NOMO-1 treated with dmso at 0.1 percent for 144 hours (cell line): ENCODE data around the gene VWCE.

ENCODE experiments used
- DNase-seq: peaks from one replicate; lab custom pipeline; 2025; ENCODE audit not compliant: unreplicated experiment; lab: John Stamatoyannopoulos, UW

Gene VWCE, protein sequence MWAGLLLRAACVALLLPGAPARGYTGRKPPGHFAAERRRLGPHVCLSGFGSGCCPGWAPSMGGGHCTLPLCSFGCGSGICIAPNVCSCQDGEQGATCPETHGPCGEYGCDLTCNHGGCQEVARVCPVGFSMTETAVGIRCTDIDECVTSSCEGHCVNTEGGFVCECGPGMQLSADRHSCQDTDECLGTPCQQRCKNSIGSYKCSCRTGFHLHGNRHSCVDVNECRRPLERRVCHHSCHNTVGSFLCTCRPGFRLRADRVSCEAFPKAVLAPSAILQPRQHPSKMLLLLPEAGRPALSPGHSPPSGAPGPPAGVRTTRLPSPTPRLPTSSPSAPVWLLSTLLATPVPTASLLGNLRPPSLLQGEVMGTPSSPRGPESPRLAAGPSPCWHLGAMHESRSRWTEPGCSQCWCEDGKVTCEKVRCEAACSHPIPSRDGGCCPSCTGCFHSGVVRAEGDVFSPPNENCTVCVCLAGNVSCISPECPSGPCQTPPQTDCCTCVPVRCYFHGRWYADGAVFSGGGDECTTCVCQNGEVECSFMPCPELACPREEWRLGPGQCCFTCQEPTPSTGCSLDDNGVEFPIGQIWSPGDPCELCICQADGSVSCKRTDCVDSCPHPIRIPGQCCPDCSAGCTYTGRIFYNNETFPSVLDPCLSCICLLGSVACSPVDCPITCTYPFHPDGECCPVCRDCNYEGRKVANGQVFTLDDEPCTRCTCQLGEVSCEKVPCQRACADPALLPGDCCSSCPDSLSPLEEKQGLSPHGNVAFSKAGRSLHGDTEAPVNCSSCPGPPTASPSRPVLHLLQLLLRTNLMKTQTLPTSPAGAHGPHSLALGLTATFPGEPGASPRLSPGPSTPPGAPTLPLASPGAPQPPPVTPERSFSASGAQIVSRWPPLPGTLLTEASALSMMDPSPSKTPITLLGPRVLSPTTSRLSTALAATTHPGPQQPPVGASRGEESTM

DNA sequence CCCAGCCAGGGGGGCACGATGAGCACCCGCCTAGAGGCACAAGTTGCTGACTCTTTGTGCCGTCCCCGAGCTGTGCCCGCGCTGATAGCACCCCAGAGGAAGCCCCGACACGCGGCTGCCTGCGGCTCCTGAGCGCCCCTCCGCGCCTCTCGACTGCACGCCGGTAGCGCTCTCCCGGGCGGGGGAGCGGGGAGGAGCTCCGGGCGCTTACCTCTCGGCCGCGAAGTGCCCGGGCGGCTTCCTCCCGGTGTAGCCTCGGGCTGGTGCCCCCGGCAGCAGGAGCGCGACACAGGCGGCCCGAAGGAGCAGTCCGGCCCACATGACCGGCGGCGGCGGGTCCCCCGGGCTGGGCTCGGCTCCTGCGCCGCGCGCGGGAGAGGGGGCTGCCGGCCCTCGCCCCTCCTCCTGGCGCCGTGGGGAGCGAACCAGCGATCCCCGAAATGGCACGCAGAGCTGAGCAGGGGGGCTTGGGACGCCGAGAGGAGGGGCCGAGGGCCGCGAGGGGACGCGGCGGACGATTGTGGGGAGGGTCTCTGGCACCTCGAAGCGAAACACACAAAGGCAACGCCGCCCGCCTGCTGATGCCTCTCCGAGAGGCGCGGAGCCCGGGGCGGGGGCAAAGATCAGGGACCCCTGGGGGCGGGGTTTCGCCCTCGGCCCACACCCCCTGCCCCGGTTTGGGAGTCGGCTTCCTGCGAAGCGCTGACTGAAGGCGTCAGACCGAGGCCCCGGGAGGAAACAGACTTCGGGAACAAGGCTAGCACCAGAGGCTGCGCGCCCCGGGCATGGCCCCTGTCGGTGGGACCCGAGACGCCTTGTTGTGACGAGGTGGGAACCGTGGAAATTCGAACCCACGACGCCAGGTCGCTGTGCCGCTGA, at the start of gene VWCE:
Gene VWCE (minus strand): TSS at position 600 of the 879 bp plus-strand sequence. CDS start 279 bp downstream, at position 321.
- DNase-seq = peak; percentile 45

DNA sequence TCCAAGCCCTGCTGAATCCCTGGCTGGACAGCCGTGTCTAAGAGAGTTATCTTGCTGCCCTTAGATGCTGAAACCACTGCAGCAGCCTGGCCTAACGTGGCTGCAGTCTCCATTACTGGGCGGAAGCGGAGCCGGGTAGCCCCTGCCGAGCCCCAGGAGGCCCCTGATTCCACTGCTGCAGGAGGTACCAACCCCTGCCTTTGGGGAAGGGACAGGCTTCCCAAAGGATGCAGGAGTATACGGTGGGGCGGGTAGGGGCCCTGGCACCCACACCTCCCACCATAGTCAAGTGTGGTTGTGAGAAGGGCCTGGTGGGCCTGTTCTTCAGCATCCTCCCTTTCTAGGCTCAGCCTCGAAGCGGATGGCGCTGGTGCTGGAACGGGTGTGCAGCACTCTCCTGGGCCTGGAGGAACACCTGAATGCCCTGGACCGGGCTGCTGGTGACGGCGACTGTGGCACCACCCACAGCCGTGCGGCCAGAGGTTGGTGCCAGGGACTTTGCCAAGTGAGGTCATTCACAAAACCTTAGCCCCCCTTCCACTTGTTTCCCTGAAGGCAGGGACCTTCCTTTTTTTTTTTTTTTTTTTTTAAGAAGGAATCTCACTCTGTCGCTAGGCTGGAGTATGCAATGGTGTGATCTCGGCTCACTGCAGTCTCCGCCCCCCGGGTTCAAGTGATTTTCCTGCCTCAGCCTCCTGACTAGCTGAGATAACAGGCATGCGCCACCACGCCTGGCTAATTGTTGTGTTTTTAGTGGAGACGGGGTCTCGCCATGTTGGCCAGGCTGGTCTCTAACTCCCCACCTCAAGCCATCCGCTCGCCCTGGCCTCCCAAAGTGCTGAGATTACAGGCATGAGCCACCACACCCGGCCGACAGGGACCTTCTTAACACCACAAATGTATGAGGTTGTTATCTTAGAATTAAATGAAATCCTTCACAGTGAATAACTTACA, 49.0 kb upstream of the VWCE start:
- DNase-seq = no peak

DNA sequence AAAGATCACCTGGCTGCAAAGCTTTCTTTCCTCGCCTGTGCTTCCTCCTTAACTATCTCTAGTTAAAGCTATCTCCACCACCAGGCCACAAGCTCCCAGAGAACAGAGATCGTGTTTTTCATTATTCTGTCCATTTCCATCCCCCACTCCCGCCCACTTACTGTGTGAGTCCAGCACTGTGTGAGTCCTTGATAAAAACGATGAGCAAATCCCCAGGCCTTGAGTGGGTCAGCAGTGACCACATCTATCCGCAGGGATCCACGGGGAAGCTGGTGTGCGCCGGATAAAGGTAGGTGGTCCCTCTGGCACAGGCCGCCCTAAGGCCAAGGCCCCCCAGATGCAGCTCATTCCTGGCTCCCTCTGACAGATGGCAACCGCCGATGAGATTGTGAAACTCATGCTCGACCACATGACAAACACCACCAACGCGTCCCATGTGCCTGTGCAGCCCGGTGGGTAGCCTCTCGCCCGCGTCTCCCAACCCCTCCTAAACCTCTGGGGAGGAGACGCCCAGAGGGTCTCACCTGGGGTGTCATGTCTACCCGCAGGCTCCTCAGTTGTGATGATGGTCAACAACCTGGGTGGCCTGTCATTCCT, 47.2 kb upstream of the VWCE start:
- no peak for DNase-seq

DNA sequence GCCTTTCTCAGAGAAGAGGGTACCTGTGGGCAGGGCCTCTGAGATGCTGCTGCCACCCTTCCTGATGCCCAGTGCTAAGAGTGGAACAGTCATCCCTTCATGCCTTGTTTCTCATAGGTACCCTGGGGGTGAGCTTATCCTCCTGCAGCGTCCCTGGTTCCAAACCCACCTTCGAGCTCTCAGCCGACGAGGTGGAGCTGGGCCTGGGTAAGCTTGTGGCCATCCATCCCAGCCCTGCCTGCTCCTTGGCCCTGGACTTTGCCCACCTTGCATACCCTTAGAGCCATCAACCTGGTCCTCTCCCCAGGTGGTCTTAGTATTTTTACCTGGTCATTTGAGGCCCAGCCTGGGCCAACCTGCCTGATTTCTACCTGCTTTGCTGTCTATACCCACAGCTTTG, 46.6 kb upstream of the VWCE start:
- DNase-seq = no peak

DNA sequence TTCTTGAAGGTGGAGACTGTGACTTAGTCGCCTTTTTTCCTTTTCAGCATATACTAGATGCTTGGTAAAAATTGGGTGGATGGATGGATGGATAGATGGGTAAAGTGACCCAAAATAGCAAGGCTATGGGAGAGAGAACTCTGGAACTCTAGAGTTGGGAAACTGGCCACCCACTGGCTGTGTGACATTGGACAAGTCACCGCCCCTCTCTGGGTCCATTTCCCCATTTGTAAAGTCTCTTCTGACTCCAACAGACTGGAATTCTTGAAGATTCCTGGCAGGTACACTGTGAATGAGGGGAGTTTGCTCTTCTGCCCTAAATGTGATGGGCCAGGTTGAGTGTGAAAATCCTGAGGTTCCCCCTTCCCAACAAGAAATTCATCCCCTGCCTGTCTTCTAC, 45.9 kb upstream of the VWCE start:
- DNase-seq = no peak

DNA sequence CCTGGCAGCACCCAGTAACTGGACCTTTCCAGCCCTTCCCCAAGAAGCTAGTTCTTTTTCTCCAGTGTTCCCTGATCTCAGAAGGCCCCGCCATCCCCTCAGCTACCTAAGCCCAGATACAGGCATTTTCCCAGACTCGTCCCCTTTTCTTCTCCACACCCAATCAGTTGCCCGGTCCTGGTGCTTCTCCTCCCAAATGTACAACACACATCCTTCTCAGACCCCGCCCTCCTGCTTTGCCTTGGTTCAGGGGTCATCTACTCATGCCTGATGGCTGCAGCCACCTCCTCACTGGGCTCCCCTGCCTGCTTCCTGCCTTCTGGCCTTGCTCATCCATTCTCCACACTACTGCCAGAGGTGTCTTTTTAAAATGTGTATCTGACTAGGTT, 44.4 kb upstream of the VWCE start:
- DNase-seq = no peak

DNA sequence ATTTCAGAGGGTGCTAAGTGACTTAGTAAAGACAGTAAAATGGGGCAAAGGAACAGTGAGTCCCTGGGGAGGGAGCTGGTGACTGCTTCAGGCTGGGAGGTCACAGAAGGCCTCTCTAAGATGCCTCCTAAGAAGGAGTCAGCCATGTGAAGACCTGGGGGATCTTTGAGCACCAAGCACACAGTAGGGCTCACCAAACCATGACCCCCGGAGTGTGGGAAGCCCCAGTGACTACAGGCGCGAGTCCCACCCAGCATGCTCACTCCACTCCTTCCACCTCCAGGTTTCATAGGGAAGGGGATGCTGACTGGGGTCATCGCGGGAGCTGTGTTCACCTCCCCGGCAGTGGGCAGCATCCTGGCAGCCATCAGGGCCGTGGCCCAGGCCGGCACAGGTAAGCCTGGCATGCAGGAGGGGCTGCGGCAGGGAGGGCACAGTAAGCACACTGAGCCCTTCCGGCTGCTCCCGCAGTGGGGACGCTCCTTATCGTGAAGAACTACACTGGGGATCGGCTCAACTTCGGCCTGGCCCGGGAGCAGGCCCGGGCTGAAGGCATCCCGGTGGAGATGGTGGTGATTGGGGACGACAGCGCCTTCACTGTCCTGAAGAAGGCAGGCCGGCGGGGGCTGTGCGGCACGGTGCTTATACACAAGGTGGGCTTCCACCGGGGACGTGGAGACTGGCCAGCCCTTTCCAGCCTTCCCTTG, 43.8 kb upstream of the VWCE start:
- DNase-seq = no peak

DNA sequence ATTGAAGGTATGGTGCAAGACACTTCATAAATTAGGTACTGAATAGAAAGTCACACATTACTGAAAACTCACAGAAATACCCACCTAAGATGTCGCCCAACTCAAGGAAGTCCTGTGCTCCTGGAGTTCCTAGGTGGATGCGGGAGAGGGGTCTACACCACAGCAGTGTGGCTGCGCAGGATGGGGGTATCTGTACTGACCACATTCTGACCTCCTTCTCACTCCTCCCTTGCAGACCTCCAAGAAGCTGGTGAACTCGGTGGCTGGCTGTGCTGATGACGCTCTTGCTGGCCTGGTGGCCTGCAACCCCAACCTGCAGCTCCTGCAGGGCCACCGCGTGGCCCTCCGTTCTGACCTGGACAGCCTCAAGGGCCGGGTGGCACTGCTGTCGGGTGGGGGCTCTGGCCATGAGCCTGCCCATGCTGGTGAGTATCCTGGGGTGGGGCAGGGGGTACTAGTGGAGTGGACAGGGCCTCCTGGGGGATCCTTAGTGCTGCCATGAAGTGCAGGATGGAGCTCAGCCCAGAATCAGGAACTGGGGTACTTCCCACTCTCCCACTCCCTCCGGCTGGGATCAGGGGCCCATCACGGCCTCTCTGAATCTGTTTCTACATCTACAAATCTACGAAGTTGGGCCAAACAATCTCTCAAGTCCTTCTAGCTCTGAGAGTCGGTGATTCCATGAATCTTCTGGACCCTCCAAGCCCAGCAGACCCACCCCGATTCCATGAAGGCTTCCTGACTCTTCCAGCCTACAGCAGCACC, 42.8 kb upstream of the VWCE start:
- no peak for DNase-seq

DNA sequence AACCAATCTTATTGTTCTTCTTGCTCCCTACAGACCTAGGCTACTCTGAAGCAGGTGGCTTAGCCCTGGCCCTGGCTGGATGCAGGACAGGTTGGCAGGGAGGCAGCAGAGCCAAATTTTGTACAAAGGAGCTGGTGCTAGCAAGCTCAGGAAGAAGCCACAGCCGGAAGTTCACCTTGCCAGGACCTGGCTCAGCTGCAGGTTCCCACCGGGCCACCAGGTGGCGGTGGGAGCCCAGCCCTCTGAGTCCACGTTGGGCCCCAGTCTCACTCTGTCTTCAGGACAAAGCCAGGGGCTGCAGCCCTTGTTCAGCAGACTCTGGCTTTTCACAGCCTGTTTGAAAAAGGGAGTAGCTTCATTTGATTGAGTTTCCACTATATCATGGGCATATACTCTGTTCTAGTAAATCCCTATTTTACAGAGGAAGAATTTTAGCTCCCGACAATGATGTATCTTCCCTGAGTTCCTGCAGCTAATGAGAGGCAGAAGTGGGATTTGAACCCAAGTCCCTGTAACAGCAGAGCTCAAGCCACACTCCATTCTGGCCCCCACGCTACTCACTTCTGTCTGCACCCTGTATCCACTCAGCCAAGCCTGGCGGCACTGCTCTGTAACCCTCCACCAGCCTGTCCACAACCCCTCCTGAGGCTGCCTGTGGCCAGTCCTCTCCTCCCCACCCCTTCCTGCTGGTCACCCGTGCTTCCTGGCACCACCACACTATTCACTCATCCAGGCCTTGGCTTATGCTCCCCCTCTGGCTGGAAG, 41.2 kb upstream of the VWCE start:
- peak; percentile 65 for DNase-seq

DNA sequence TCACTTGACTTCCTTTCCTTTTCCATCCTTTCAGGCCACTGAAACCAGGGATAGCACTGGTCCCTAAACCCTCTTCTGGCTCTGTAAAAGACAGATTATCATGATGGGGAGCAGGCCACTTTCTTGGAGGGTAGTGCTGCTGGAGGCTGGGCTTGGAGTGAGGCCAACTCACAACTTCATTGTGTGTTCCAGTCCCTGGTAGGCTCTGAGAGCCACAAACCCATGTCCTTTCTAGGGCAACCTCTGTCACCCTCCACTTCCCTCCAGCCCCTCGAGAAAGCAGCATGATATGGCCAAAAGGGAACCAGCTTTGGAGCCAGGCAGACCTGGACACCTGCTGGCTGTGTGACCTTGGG, 40.2 kb upstream of the VWCE start:
- DNase-seq = no peak

DNA sequence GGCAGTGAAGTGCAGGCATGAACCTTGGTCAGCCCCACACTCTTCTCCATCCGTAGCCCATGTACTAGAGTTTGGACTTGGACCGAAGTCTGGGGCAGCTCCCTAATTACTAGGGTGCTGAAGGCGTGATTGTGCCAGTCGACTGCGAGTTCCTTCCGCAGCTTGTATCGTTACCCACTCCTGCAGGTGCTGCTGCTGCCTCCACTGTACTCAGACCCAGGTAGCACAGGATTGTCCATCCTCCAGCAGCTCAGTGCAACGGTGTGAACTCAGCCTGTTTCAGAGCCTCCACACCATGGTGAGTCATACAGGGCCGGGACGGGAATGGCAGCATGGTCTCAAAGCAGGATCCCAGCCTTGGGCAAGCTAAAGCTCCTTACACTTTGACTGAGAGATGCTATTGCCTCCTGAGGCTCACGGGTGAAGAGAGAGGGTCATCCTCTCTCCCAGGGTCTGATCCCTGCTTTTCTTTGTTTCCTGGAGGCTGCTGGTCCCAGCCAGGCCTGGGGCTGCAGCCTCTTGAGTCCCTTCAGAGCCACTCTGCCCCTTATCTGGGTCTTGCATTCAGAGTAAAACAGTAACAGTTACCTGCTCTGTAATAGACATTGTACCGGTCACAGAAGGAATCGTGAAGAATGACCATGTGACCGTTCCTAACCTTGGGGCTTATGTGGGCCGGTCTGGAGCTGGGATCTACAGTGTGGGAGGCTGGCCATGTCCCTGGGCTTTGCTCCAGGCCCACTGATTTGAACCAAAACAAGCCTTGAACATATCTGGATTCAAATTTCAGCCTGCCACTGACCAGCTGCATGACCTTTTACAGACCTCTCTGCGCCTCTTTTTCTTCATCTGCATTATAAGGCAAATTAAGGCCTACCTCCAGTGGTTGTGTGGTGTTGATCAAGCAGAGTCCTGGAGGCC, 39.6 kb upstream of the VWCE start:
- no peak for DNase-seq

DNA sequence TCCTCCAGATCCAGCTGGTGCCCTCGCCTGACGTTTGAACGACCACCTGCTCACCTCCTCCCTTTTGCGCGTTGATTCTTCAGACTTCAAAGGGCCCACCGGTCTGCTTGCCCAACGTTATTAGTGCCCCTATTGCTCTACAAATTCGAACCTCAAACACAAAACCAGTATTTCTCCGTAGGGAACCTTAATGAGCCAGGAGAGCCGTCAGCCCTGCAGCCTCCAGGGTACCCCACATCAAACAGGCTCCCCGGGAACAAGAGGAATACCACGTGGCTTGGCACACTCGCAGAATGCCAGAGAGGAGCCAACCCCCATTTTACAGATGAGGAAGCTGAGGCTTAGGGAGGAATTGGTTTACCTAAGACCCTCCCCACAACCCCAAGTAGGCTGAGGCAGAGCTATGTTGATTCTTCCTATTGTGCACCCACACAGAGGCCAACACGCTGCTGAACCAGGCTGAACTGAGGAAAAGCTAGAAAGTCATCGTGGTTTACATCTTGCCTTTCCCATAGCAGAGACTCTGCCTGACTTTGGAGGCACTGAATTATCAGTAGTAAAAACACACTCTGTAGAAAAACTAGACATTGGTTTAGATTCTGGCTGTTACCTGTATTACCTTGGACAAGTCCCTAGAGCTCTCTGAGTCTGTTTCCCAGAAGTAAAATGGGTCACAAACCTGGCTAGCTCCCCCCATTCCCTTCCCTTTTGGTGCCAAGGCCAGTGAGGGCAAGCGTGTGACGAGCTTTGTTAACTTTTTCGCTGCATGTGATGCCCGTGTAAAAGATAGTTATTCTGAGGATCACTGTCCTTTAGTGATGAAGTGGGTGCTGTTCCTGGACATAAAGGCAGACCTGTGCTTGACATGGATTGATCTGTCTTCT, 38.7 kb upstream of the VWCE start:
- DNase-seq = peak; percentile 22

DNA sequence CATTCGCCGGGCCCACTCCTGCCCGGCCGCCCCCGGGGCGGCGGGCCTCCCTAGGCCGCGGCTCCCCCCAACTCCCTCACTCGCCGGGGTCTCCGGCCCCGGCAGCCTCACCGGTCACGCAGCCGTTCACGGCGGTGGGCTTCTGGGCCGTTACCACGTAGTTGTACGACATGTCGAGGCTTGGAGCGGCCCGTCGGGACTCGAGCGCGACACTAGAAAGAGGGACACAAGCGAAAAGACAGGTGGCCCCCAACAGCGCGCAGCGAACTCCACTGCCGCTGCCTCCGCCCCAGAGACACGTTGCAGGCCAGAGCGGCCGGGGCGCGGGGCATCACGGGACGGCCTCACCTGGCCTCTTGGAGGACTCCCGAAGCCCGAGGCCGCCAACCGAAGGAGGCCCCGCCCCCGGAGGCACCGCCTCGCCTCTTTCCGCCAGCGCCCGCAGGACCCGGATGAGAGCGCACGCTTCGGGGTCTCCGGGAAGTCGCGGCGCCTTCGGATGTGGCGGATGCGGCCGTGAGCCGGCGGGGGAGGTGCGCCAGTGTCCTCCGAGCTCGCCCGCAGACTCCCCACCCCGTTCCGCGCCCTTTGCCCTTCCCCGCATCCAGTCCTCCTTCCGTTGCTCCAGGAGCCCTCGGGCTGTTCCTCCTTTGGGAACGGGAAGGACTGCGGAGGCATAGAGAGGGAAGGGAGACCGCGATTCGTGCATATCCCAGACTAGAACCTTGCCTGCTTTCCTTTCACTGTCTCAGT, 37.9 kb upstream of the VWCE start, which contains the start of the genes DDB1 and TKFC:
Gene DDB1 (minus strand): TSS at position 309 of the 753 bp plus-strand sequence. CDS start 137 bp downstream, at position 172.
Gene TKFC (plus strand): TSS at position 432 of the 753 bp plus-strand sequence. CDS start 1,501 bp downstream, outside the sequence.
- DNase-seq = peak; percentile 92

DNA sequence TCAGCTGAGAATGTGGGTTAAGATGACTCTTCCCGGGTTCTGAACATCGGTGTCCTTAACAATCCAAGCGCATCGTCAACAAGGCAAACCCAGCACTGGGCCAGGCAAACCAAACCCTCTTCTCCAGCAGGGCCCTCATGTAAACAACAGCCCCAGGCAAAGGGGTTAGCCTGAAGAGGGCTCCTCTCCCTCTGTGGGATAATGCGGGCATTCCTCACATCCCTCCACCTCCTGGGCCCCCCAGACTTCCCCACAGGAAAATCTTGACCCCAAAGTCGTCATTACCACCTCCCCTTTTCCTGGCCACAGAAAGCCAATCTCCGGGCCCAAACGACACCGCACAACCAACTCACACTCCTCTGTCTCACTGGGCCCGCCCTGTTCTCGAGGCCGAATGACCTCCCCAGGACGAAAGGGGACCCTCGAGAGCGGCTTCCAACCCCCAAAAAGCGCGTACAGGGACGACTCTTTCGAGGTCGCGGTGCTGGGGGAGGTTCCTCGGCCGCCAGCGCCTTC, 37.2 kb upstream of the VWCE start:
- DNase-seq = no peak
